ENCODE results near the gene CLDN3.

DNA sequence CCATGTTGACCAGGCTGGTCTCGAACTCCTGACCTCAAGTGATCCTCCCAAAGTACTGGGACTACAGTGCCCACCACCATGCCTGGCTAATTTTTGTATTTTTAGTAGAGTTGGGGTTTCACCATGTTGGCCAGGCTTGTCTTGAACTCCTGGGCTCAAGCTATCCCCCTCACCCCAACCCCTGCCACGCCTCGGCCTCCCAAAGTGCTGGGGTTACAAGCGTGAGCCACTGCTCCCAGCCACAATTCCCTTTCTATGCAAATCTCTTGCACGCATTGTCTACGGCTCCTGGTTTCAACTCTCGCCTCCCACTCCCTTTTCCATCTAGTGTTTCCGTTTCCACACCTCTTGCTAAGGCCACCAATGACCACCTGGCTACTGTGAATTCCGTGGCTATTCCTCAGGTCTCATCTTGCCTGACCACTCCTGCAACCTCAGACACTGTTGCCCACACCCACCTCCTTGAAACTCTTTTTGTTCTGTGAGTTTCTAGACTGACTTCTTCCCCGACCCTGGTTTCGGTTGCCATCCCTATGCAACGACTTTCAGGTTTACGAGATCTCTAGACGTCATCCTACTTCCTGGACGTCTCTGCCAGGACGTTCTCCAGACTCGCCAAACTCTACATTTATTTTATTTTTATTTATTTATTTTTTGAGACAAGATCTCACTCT is 3.4 kb downstream of the CLDN3 start:
- TF ChIP-seq, protein P1, sequence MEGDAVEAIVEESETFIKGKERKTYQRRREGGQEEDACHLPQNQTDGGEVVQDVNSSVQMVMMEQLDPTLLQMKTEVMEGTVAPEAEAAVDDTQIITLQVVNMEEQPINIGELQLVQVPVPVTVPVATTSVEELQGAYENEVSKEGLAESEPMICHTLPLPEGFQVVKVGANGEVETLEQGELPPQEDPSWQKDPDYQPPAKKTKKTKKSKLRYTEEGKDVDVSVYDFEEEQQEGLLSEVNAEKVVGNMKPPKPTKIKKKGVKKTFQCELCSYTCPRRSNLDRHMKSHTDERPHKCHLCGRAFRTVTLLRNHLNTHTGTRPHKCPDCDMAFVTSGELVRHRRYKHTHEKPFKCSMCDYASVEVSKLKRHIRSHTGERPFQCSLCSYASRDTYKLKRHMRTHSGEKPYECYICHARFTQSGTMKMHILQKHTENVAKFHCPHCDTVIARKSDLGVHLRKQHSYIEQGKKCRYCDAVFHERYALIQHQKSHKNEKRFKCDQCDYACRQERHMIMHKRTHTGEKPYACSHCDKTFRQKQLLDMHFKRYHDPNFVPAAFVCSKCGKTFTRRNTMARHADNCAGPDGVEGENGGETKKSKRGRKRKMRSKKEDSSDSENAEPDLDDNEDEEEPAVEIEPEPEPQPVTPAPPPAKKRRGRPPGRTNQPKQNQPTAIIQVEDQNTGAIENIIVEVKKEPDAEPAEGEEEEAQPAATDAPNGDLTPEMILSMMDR (IDR thresholded peaks at IDR 0.05) = no peak
- TF ChIP-seq, protein P2, sequence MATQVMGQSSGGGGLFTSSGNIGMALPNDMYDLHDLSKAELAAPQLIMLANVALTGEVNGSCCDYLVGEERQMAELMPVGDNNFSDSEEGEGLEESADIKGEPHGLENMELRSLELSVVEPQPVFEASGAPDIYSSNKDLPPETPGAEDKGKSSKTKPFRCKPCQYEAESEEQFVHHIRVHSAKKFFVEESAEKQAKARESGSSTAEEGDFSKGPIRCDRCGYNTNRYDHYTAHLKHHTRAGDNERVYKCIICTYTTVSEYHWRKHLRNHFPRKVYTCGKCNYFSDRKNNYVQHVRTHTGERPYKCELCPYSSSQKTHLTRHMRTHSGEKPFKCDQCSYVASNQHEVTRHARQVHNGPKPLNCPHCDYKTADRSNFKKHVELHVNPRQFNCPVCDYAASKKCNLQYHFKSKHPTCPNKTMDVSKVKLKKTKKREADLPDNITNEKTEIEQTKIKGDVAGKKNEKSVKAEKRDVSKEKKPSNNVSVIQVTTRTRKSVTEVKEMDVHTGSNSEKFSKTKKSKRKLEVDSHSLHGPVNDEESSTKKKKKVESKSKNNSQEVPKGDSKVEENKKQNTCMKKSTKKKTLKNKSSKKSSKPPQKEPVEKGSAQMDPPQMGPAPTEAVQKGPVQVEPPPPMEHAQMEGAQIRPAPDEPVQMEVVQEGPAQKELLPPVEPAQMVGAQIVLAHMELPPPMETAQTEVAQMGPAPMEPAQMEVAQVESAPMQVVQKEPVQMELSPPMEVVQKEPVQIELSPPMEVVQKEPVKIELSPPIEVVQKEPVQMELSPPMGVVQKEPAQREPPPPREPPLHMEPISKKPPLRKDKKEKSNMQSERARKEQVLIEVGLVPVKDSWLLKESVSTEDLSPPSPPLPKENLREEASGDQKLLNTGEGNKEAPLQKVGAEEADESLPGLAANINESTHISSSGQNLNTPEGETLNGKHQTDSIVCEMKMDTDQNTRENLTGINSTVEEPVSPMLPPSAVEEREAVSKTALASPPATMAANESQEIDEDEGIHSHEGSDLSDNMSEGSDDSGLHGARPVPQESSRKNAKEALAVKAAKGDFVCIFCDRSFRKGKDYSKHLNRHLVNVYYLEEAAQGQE (IDR thresholded peaks at IDR 0.05) = no peak
- no peak for TF ChIP-seq NPAS2 (CRISPR knock-in tag; IDR thresholded peaks at IDR 0.05; ENCODE audit: borderline replicate concordance)
